A549 (cell line): Measurements from ENCODE around the gene SGTA. TPM values are rescaled to one million over a fixed set of nuclear protein-coding genes. Genes with fewer than 3 reads are reported as not detected.
"Not testable (repeated sequence)": the region's sequence is repeated elsewhere in the genome, so short reads cannot be mapped to it uniquely, and the experiment has no call there.

Experiments used
- ATAC-seq, 2 experiments: fragments of 200-7000 bp in 1 of 2; fragments of >200 bp in 1 of 2; cut with Nextera tagmentation in 1 of 2; cut with Tn5 transposase in 1 of 2; 3 replicates each; pipeline versions ENCODE4 v1.8.0 to v1.9.1; 2018 to 2020; ENCODE audit warnings: mild to moderate bottlenecking in 1 of 2, moderate library complexity in 1 of 2
- CTCF ChIA-PET: fragments of 300-600 bp; sonication (Branson Sonifier 250); formaldehyde crosslinking; extraction: SDS; loops from one replicate; lab custom pipeline; 2021; ENCODE audit warnings: antibody characterized with exemption, inconsistent platforms; lab: Yijun Ruan, JAX
- POLR2A ChIA-PET: fragments of 350-600 bp; formaldehyde crosslinking; extraction: SDS; loops from one replicate; lab custom pipeline; 2021; ENCODE audit warnings: antibody characterized with exemption, inconsistent platforms; lab: Yijun Ruan, JAX
- DNase-seq, 2 experiments: peaks; one replicate each; pipeline versions ENCODE4 v3.0.0 to v3.0.0-alpha.2; 2011 to 2016; ENCODE audit warnings: low read depth in 1 of 2, low spot score in 1 of 2
- FAIRE-seq: peaks from 2 replicates; lab custom pipeline; 2011; peaks lifted over from hg19 to GRCh38; lab: Jason Lieb, UNC
- H3K27ac ChIP-seq, 2 experiments: fragments of >200 bp; sonication (Bioruptor Twin); formaldehyde crosslinking; 3 replicates each; pipeline ENCODE4 v1.5.1; 2016 to 2017
- H3K4me1 ChIP-seq: fragments of >200 bp; sonication (Bioruptor Twin); formaldehyde crosslinking; 3 replicates; pipeline ENCODE4 v1.6.1; 2016
- H3K4me2 ChIP-seq: fragments of >200 bp; sonication (Bioruptor Twin); formaldehyde crosslinking; 3 replicates; pipeline ENCODE4 v1.6.1; 2016
- H3K4me3 ChIP-seq: fragments of >200 bp; sonication (Bioruptor Twin); formaldehyde crosslinking; 3 replicates; pipeline ENCODE4 v1.5.1; 2016
- H3K9me3 ChIP-seq: fragments of >200 bp; sonication (Bioruptor Twin); formaldehyde crosslinking; 3 replicates; pipeline ENCODE4 v1.6.1; 2016
- BHLHE40 ChIP-seq: IDR thresholded peaks from 2 replicates; pipeline ENCODE4 v1.6.1; 2012; ENCODE audit warnings: low read depth, low read length, inconsistent platforms
- CTCF ChIP-seq: fragments of >200 bp; sonication (Bioruptor Twin); formaldehyde crosslinking; IDR thresholded peaks from 3 replicates; pipeline ENCODE4 v1.5.1; 2016
- E2F6 ChIP-seq: IDR thresholded peaks from 2 replicates; pipeline ENCODE4 v1.6.1; 2012; ENCODE audit warnings: low read depth, borderline replicate concordance
- EHMT2 ChIP-seq: fragments of 200-600 bp; sonication (generic); IDR thresholded peaks from 2 replicates; pipeline ENCODE4 v1.6.1; 2016; ENCODE audit warnings: antibody characterized with exemption, low read depth, mild to moderate bottlenecking, moderate library complexity
- EP300 ChIP-seq, 2 experiments: fragments of >200 bp; sonication (Bioruptor Twin); formaldehyde crosslinking; IDR thresholded peaks; 2 replicates in 1 of 2; 3 replicates in 1 of 2; pipeline ENCODE4 v1.6.1; 2016 to 2017
- FOSL2 ChIP-seq, 2 experiments: fragments of 450-650 bp in 1 of 2; fragments of >200 bp in 1 of 2; sonication (Bioruptor Twin) in 1 of 2; formaldehyde crosslinking; IDR thresholded peaks; 2 replicates each; pipeline versions ENCODE4 v1.5.0 to v1.6.1; 2016 to 2020; ENCODE audit warnings: mild to moderate bottlenecking in 1 of 2, moderate library complexity in 1 of 2
- GATA3 ChIP-seq: IDR thresholded peaks from 2 replicates; pipeline ENCODE4 v1.6.1; 2012; ENCODE audit warnings: borderline replicate concordance
- HEYL ChIP-seq: fragments of 250-450 bp; sonication (Bioruptor Pico); IDR thresholded peaks from 2 replicates; pipeline ENCODE4 v1.8.0; 2021; ENCODE audit warnings: mild to moderate bottlenecking, moderate library complexity
- HMGXB4 ChIP-seq: fragments of 250-450 bp; sonication (Bioruptor Pico); IDR thresholded peaks from 2 replicates; pipeline ENCODE4 v1.5.0; 2021; ENCODE audit warnings: mild to moderate bottlenecking, moderate library complexity, borderline replicate concordance
- HOXB5 ChIP-seq: fragments of 250-450 bp; sonication (Bioruptor Pico); IDR thresholded peaks from 2 replicates; pipeline ENCODE4 v1.5.0; 2020; ENCODE audit warnings: mild to moderate bottlenecking, moderate library complexity
- KDM5A ChIP-seq: fragments of 200-600 bp; sonication (generic); IDR thresholded peaks from 2 replicates; pipeline ENCODE4 v1.6.1; 2016; ENCODE audit warnings: antibody characterized with exemption, mild to moderate bottlenecking
- MAFK ChIP-seq: fragments of 450-650 bp; IDR thresholded peaks from 2 replicates; pipeline ENCODE4 v1.6.1; 2014; ENCODE audit not compliant: partially characterized antibody
- NFE2L2 ChIP-seq: fragments of 150-350 bp; conservative IDR thresholded peaks from 2 replicates; pipeline ENCODE4 v1.6.1; 2014; ENCODE audit warnings: low read length
- NPAS2 ChIP-seq: fragments of 250-450 bp; sonication (Bioruptor Pico); IDR thresholded peaks from 2 replicates; pipeline ENCODE4 v1.8.0; 2022; ENCODE audit warnings: mild to moderate bottlenecking, moderate library complexity, borderline replicate concordance
- RARB ChIP-seq: fragments of 250-450 bp; sonication (Bioruptor Pico); IDR thresholded peaks from 2 replicates; pipeline ENCODE4 v1.8.0; 2021; ENCODE audit warnings: mild to moderate bottlenecking, moderate library complexity
- RFX5 ChIP-seq: fragments of 450-650 bp; IDR thresholded peaks from 2 replicates; pipeline ENCODE4 v1.7.1; 2014; ENCODE audit warnings: antibody characterized with exemption, mild to moderate bottlenecking, moderate library complexity
- RNF2 ChIP-seq: fragments of 200-600 bp; sonication (generic); IDR thresholded peaks from 2 replicates; pipeline ENCODE4 v1.6.1; 2016; ENCODE audit warnings: low read depth, mild to moderate bottlenecking, antibody characterized with exemption, moderate library complexity, borderline replicate concordance
- SMC3 ChIP-seq: fragments of >200 bp; sonication (Bioruptor Twin); formaldehyde crosslinking; IDR thresholded peaks from 3 replicates; pipeline ENCODE4 v1.6.1; 2018; ENCODE audit warnings: inconsistent platforms
- TFCP2L1 ChIP-seq: fragments of 250-450 bp; sonication (Bioruptor Pico); IDR thresholded peaks from 2 replicates; pipeline ENCODE4 v1.5.0; 2021; ENCODE audit warnings: mild to moderate bottlenecking
- TP53 ChIP-seq: fragments of 250-450 bp; sonication (Bioruptor Pico); IDR thresholded peaks from 2 replicates; pipeline ENCODE4 v1.5.0; 2021; ENCODE audit warnings: mild to moderate bottlenecking, moderate library complexity
- ZFP36 ChIP-seq: fragments of 450-650 bp; IDR thresholded peaks from 2 replicates; pipeline ENCODE4 v1.6.1; 2014; ENCODE audit warnings: borderline replicate concordance; ENCODE audit not compliant: partially characterized antibody
- ZNF302 ChIP-seq: fragments of 250-450 bp; sonication (Bioruptor Pico); IDR thresholded peaks from 2 replicates; pipeline ENCODE4 v1.9.0; 2021; ENCODE audit warnings: inconsistent platforms, mild to moderate bottlenecking, moderate library complexity
- WGBS: methylation state at CpG from one replicate; pipeline ENCODE4 v1.1.6; 2017; ENCODE audit errors: missing lambda C conversion rate; 5-methylcytosine and 5-hydroxymethylcytosine counted together
- polyA plus RNA-seq, 4 experiments: library from polyadenylated mRNA; depleted of rRNA in 3 of 4; stranded (reverse); fragments of >200 nt; fragmentation: RNase III in 1 of 4; extraction: RNeasy Plus Mini Kit Qiagen cat#74134 plus additional on column Dnase treatment in 1 of 4; gene quantifications; 2 replicates in 3 of 4; 3 replicates in 1 of 4; pipeline ENCODE4 v1.2.3, GENCODE V29; 2011 to 2017
- TF ChIP-seq, protein P1 (sequence below): fragments of 150-350 bp; IDR thresholded peaks from 2 replicates; pipeline ENCODE4 v1.6.1; 2014; ENCODE audit warnings: low read depth, mild to moderate bottlenecking, low read length

SGTA gene
- polyA plus RNA-seq, 2 of the 4 experiments (the other 2 are of a cell fraction), result 39.1 to 48.0 TPM

DNA sequence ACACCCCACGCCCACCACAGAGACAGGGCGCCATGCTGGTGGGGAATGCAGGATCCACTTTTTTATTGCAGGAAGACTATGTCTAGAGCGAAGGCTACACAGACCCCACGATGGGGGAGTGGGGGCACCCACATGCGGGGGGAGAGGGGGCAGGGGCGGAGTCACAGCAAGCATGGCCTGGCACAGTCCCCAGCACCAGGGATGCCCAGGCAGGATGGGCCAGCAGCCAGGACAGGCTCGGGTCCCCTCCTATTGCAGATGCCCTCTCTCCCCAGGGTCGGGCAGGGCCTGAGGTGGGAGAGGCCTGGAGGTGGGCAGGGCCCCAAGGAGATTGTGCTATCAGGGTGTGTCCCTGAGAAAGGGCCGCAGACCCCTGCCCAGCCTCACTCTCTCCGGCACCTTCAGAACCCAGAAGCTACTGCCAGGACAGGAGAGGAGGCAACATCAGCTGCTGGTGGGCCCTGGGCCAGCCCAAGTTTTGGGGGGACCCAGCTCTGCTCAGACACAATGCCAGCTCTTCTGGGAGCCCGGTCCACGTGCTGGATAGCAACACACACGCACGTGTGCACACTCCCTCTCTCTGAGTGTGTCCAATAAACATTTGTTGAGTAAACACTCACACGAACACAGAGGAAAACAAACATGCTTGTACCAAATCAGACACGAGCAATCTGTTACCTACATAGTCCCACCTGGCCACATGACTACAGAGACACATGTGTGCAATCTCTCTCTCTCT is 68.4 kb downstream of the SGTA start:
- no peak for ATAC-seq
- CTCF ChIA-PET, result no interaction called here
- no peak for FAIRE-seq
- Histone ChIP-seq H3K4me2 (no peak overlapping the region), H3K9me3 (0 out of 3 replicates have a peak, but pooled peaks cover 6% of the 10 kb centered on the region)
- 21% methylated on average over 7 of the region's 16 CpGs for whole genome bisulfite sequencing
- no peak for DNase-seq
- POLR2A ChIA-PET, result no interaction called here
- no peak for TF ChIP-seq ZNF302 (CRISPR knock-in tag)
- no peak for TF ChIP-seq ZFP36
- TF ChIP-seq E2F6, result no peak
- no peak for TF ChIP-seq FOSL2 (IDR thresholded peaks at IDR 0.05)
- no peak for TF ChIP-seq FOSL2 (CRISPR knock-in tag; IDR thresholded peaks at IDR 0.05)
- no peak for TF ChIP-seq BHLHE40
- no peak for TF ChIP-seq RNF2
- TF ChIP-seq SMC3, result no peak
- no peak for TF ChIP-seq RARB (CRISPR knock-in tag)
- TF ChIP-seq MAFK, result no peak
- no peak for TF ChIP-seq KDM5A
- no peak for TF ChIP-seq TP53
- TF ChIP-seq HMGXB4, result no peak
- TF ChIP-seq GATA3, result no peak
- TF ChIP-seq, all 56 proteins: peak for 0
- Histone ChIP-seq H3K4me3 (no peak overlapping the region), H3K27ac (no peak overlapping the region), H3K4me1 (no peaks in the 10 kb centered on the region; the same call in 2 of the 3 replicates)

DNA sequence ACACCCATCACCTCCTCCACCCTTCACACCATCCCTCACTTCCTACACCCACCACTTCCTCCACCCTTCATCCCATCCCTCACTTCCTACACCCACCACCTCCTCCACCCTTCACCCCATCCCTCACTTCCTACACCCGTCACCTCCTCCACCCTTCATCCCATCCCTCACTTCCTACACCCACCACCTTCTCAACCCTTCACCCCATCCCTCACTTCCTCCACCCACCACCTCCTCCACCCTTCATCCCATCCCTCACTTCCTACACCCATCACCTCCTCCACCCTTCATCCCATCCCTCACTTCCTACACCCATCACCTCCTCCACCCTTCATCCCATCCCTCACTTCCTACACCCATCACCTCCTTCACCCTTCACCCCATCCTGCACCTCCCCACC is 69.0 kb downstream of the SGTA start:
- no CpG with 5 or more reads among the region's 1 CpG for WGBS
- ATAC-seq, FAIRE-seq: not testable (repeated sequence)

DNA sequence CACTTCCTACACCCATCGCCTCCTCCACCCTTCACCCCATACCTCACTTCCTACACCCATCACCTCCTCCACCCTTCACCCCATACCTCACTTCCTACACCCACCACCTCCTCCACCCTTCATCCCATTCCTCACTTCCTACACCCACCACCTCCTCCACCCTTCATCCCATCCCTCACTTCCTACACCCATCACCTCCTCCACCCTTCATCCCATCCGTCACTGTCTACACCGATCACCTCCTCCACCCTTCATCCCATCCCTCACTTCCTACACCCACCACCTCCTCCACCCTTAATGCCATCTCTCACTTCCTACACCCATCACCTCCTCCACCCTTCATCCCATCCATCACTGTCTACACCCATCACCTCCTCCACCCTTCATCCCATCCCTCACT is 69.9 kb downstream of the SGTA start:
- H3K4me3 ChIP-seq, DNase-seq, FAIRE-seq, H3K27ac ChIP-seq, H3K9me3 ChIP-seq, H3K4me1 ChIP-seq, H3K4me2 ChIP-seq, POLR2A ChIA-PET, ATAC-seq: not testable (repeated sequence)
- WGBS, result no CpG with 5 or more reads among the region's 3 CpGs
- CTCF ChIA-PET, result interaction anchor here (1.0 kb wide), 1 partner anchor 65 kb away, joined by 3 read pairs; no protein-coding TSS in a partner anchor

More for the DNA sequence above, 69.0 kb downstream of the SGTA start:
- H3K4me3 ChIP-seq, DNase-seq, H3K4me2 ChIP-seq, POLR2A ChIA-PET, H3K9me3 ChIP-seq, CTCF ChIA-PET, H3K4me1 ChIP-seq, H3K27ac ChIP-seq: not testable (repeated sequence)

- Histone ChIP-seq H3K27ac (no peak overlapping the region), H3K4me1 (no peaks in the 10 kb centered on the region), H3K4me3 (no peak overlapping the region), H3K9me3 (0 out of 3 replicates have a peak, but pooled peaks cover 6% of the 10 kb centered on the region), H3K4me2 (no peak overlapping the region)
- 59% methylated on average over 4 of the region's 5 CpGs for WGBS
- CTCF ChIA-PET, result interaction anchor here (0.6 kb wide), 1 partner anchor 100 kb away, joined by 3 read pairs; no protein-coding TSS in a partner anchor
- POLR2A ChIA-PET, result interaction anchor here (0.6 kb wide), 1 partner anchor 24 kb away, joined by 3 read pairs; no protein-coding TSS in a partner anchor
- DNase-seq (no peak), FAIRE-seq (no peak), ATAC-seq (no peak; a peak in 1 of 6 replicates)
- TF ChIP-seq EP300 (IDR thresholded peaks at IDR 0.05) (no peak), RFX5 (no peak), BHLHE40 (no peak), NFE2L2 (no peak), HEYL (CRISPR knock-in tag) (no peak), TFCP2L1 (CRISPR knock-in tag) (no peak), NPAS2 (CRISPR knock-in tag) (no peak), HOXB5 (no peak), EHMT2 (no peak), SMC3 (no peak), E2F6 (no peak), CTCF (no peak), FOSL2 (IDR thresholded peaks at IDR 0.05) (no peak), FOSL2 (CRISPR knock-in tag; IDR thresholded peaks at IDR 0.05) (no peak)
- TF ChIP-seq, protein P1, sequence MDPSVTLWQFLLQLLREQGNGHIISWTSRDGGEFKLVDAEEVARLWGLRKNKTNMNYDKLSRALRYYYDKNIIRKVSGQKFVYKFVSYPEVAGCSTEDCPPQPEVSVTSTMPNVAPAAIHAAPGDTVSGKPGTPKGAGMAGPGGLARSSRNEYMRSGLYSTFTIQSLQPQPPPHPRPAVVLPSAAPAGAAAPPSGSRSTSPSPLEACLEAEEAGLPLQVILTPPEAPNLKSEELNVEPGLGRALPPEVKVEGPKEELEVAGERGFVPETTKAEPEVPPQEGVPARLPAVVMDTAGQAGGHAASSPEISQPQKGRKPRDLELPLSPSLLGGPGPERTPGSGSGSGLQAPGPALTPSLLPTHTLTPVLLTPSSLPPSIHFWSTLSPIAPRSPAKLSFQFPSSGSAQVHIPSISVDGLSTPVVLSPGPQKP, result no peak
Measured at GRCh38 chr19:2711875-2712205, 71.2 kb downstream of the SGTA start.
